ENCODE data around the gene SNCA. TPM values are rescaled to one million over a fixed set of nuclear protein-coding genes. Genes with fewer than 3 reads are reported as not detected.

SNCA gene
- total RNA-seq, 6 experiments from 2014 or later: 0.30 to 0.43 (median 0.38) TPM; not detected in 2

GRCh38 chr4:89708903-89709421 lies 128.0 kb downstream of the SNCA start:
- no peak for DNase-seq
- no peaks in the 10 kb centered on the region for H3K9me3 Mint-ChIP-seq

DNA sequence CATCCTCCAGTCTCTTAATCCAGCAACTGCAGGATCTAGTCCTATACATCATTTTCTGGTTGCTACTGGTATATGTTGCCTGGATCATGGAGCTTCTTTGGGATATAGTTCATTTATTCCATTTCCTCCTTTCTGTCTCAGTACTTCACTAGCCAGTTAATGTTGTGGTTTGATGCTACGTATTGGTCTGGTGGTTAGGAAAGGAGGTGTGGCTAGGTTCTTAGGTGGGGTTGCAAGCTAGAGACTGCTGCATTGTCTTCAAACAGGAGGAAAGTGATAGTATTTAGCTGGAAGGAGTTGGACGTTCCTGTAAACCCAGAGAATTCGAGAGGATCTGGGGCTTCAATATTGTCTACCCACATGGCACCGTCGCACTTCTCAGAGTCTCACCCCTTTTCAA lies 129.5 kb downstream of the SNCA start:
- TF ChIP-seq, protein P1, sequence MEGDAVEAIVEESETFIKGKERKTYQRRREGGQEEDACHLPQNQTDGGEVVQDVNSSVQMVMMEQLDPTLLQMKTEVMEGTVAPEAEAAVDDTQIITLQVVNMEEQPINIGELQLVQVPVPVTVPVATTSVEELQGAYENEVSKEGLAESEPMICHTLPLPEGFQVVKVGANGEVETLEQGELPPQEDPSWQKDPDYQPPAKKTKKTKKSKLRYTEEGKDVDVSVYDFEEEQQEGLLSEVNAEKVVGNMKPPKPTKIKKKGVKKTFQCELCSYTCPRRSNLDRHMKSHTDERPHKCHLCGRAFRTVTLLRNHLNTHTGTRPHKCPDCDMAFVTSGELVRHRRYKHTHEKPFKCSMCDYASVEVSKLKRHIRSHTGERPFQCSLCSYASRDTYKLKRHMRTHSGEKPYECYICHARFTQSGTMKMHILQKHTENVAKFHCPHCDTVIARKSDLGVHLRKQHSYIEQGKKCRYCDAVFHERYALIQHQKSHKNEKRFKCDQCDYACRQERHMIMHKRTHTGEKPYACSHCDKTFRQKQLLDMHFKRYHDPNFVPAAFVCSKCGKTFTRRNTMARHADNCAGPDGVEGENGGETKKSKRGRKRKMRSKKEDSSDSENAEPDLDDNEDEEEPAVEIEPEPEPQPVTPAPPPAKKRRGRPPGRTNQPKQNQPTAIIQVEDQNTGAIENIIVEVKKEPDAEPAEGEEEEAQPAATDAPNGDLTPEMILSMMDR (IDR thresholded peaks at IDR 0.05): no peak
- Mint-ChIP-seq H3K27me3 (ENCODE audit: insufficient read depth) (0 out of 2 replicates have a peak, but pooled peaks cover 1% of the 10 kb centered on the region), H3K4me1 (ENCODE audit: low read depth) (peaks cover 18% of the 10 kb centered on the region; the same call in 1 of the 2 replicates), H3K4me3 (no peak overlapping the region), H3K27ac (no peak overlapping the region), H3K36me3 (ENCODE audit: low read depth) (no peaks in the 10 kb centered on the region), H3K9me3 (no peaks in the 10 kb centered on the region)
- DNase-seq: no peak

More at GRCh38 chr4:89708903-89709421, 128.0 kb downstream of the SNCA start:
- H3K4me1 Mint-ChIP-seq (ENCODE audit: low read depth): peaks cover 15% of the 10 kb centered on the region; the same call in 1 of the 2 replicates
- H3K27me3 Mint-ChIP-seq (ENCODE audit: insufficient read depth): 0 out of 2 replicates have a peak, but pooled peaks cover 1% of the 10 kb centered on the region
- H3K4me3 Mint-ChIP-seq: no peak overlapping the region
- TF ChIP-seq, protein P1 (IDR thresholded peaks at IDR 0.05): no peak
- H3K36me3 Mint-ChIP-seq (ENCODE audit: low read depth): no peaks in the 10 kb centered on the region
- H3K27ac Mint-ChIP-seq: peak overlapping the region; percentile 62

GRCh38 chr4:89704651-89705395 lies 132.1 kb downstream of the SNCA start:
- Mint-ChIP-seq H3K9me3 (no peaks in the 10 kb centered on the region), H3K4me3 (no peak overlapping the region), H3K27me3 (ENCODE audit: insufficient read depth) (0 out of 2 replicates have a peak, but pooled peaks cover 1% of the 10 kb centered on the region), H3K4me1 (ENCODE audit: low read depth) (peaks cover 12% of the 10 kb centered on the region; the same call in 1 of the 2 replicates), H3K36me3 (ENCODE audit: low read depth) (no peaks in the 10 kb centered on the region), H3K27ac (no peak overlapping the region)
- TF ChIP-seq, protein P1 (IDR thresholded peaks at IDR 0.05): no peak
- no peak for DNase-seq

- Mint-ChIP-seq H3K4me1 (ENCODE audit: low read depth) (peaks cover 10% of the 10 kb centered on the region; the same call in 1 of the 2 replicates), H3K27ac (no peak overlapping the region), H3K9me3 (no peaks in the 10 kb centered on the region), H3K27me3 (ENCODE audit: insufficient read depth) (0 out of 2 replicates have a peak, but pooled peaks cover 1% of the 10 kb centered on the region), H3K4me3 (no peak overlapping the region), H3K36me3 (ENCODE audit: low read depth) (no peaks in the 10 kb centered on the region)
- TF ChIP-seq, protein P1 (IDR thresholded peaks at IDR 0.05): no peak
- DNase-seq: no peak
Measured at GRCh38 chr4:89703829-89704590, 133.0 kb downstream of the SNCA start.

DNA sequence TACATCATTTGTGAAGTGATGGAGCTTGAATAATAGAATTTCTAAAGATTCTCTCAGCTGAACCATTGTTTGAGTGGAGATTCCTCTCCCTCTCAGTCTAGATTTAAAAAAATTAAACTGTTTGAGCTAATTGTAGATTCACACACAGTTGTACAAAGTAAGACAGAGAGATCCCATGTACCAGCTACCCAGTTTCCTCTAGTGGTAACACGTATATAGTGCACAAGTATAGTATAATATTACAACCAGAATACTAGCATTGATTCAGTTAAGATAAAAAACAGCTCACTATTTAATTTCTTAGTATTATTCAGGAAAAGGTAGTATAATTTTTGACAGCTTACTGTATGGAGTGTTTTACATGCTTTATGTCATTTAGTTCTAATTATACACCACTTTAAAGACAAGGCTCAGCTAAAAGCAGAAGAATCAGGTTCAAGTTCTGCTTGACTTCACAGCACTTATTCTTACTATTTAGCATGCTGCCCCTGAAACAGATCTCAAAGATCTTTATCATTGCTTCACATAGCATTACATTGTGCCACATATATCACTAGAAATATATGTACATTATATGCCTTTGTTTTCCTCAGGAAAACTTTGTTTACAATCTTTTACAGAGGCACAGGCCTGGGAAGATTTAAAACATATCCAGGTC lies 136.1 kb downstream of the SNCA start:
- no peak overlapping the region for H3K27ac Mint-ChIP-seq

More for the DNA sequence above, 136.1 kb downstream of the SNCA start:
- Mint-ChIP-seq H3K36me3 (ENCODE audit: low read depth) (no peaks in the 10 kb centered on the region), H3K4me3 (no peak overlapping the region), H3K27me3 (ENCODE audit: insufficient read depth) (no peaks in the 10 kb centered on the region), H3K4me1 (ENCODE audit: low read depth) (peaks cover 7% of the 10 kb centered on the region; the same call in 1 of the 2 replicates), H3K9me3 (no peaks in the 10 kb centered on the region)
- no peak for DNase-seq
- TF ChIP-seq, protein P1 (IDR thresholded peaks at IDR 0.05): 0 out of 2 replicates have a peak, but pooled peaks have one; percentile 11

Data from HFFc6 (cell line).